Measurements from ENCODE around the gene MRGPRD. TPM values are rescaled to one million over a fixed set of nuclear protein-coding genes. Genes with fewer than 3 reads are reported as not detected.
"Not testable (repeated sequence)": the region's sequence is repeated elsewhere in the genome, so short reads cannot be mapped to it uniquely, and the experiment has no call there.

The MRGPRD gene
- polyA plus RNA-seq, 3 donors, result not detected

- DNase-seq (ENCODE audit: low read depth in 3 of 3, low spot score in 2 of 3), result no peak
These were observed 14.1 kb upstream of the MRGPRD start for GRCh38 chr11:68994894-68995285.

- DNase-seq (ENCODE audit: low read depth in 3 of 3, low spot score in 2 of 3), result no peak
These were observed 13.5 kb upstream of the MRGPRD start for GRCh38 chr11:68994161-68994893.

- no peak for DNase-seq (ENCODE audit: low read depth in 3 of 3, low spot score in 2 of 3)
These were observed 12.8 kb upstream of the MRGPRD start for GRCh38 chr11:68993546-68993945.

GRCh38 chr11:68992743-68993255 is 12.0 kb upstream of the MRGPRD start:
- no peak for DNase-seq (ENCODE audit: low read depth in 3 of 3, low spot score in 2 of 3)

GRCh38 chr11:68990995-68991780 is 10.4 kb upstream of the MRGPRD start:
- no peak for DNase-seq (ENCODE audit: low read depth in 3 of 3, low spot score in 2 of 3)

GRCh38 chr11:68989936-68990606 is 9.3 kb upstream of the MRGPRD start:
- DNase-seq (ENCODE audit: low read depth in 3 of 3, low spot score in 2 of 3), result no peak

GRCh38 chr11:68988491-68988890 is 7.7 kb upstream of the MRGPRD start:
- DNase-seq (ENCODE audit: low read depth in 3 of 3, low spot score in 2 of 3), result no peak

- DNase-seq (ENCODE audit: low read depth in 3 of 3, low spot score in 2 of 3), result no peak
These were observed 6.4 kb upstream of the MRGPRD start for GRCh38 chr11:68987211-68987610.

- DNase-seq (ENCODE audit: low read depth in 3 of 3, low spot score in 2 of 3), result no peak
These were observed 3.0 kb upstream of the MRGPRD start for GRCh38 chr11:68983801-68984200.

GRCh38 chr11:68982134-68982533 is 1.3 kb upstream of the MRGPRD start:
- no peak for DNase-seq (ENCODE audit: low read depth in 3 of 3, low spot score in 2 of 3)

- DNase-seq (ENCODE audit: low read depth in 3 of 3, low spot score in 2 of 3), result no peak
These were observed 633 bp downstream of the MRGPRD start for GRCh38 chr11:68979931-68980775.

- no peak for DNase-seq (ENCODE audit: low read depth in 3 of 3, low spot score in 2 of 3)
These were observed 1.7 kb downstream of the MRGPRD start for GRCh38 chr11:68978931-68979594.

GRCh38 chr11:68978626-68978930 is 2.2 kb downstream of the MRGPRD start:
- no peak for DNase-seq (ENCODE audit: low read depth in 3 of 3, low spot score in 2 of 3)

GRCh38 chr11:68977781-68978625 is 2.8 kb downstream of the MRGPRD start:
- no peak for DNase-seq (ENCODE audit: low read depth in 3 of 3, low spot score in 2 of 3)

- no peak for DNase-seq (ENCODE audit: low read depth in 3 of 3, low spot score in 2 of 3)
These were observed 4.2 kb downstream of the MRGPRD start for GRCh38 chr11:68976563-68976962.

GRCh38 chr11:68976095-68976494 is 4.7 kb downstream of the MRGPRD start:
- DNase-seq (ENCODE audit: low read depth in 3 of 3, low spot score in 2 of 3), result no peak

GRCh38 chr11:68974421-68975194 is 6.2 kb downstream of the MRGPRD start:
- DNase-seq (ENCODE audit: low read depth in 3 of 3, low spot score in 2 of 3), result no peak

GRCh38 chr11:68973706-68974105 is 7.1 kb downstream of the MRGPRD start:
- not testable (repeated sequence) for DNase-seq (ENCODE audit: low read depth in 3 of 3, low spot score in 2 of 3)

Data from right renal cortex interstitium (tissue), 3 donors.